HL-60 (cell line): ENCODE data around the gene MRPL21.

Experiments used
- DNase-seq, 2 experiments: peaks; one replicate each; pipeline ENCODE4 v3.0.0-alpha.2; 2010 to 2020; ENCODE audit warnings: low read depth in 1 of 2, low spot score in 1 of 2
- H3K27ac ChIP-seq: fragments of 250-450 bp; sonication (Bioruptor Pico); replicated peaks from 2 replicates; pipeline ENCODE4 v1.5.1; 2020; ENCODE audit warnings: mild to moderate bottlenecking, moderate library complexity
- H3K27me3 ChIP-seq: fragments of 250-450 bp; sonication (Bioruptor Pico); 2 replicates; pipeline ENCODE4 v1.5.1; 2021; ENCODE audit warnings: mild to moderate bottlenecking, moderate library complexity; ENCODE audit not compliant: insufficient read depth, poor library complexity, severe bottlenecking
- H3K4me3 ChIP-seq: replicated peaks from 2 replicates; pipeline ENCODE4 v1.5.1; 2011; ENCODE audit warnings: mild to moderate bottlenecking, control low read depth, low read length; ENCODE audit not compliant: insufficient read depth
- CTCF ChIP-seq: IDR thresholded peaks from one replicate; pipeline ENCODE4 v1.5.1; 2011; ENCODE audit warnings: low read length, control low read depth, inconsistent platforms; ENCODE audit not compliant: insufficient read depth
- GABPA ChIP-seq: IDR thresholded peaks from 2 replicates; pipeline ENCODE4 v1.6.1; 2012; ENCODE audit warnings: low read depth
- POLR2AphosphoS5 ChIP-seq: IDR thresholded peaks from 2 replicates; pipeline ENCODE4 v1.6.1; 2012; ENCODE audit warnings: low read depth
- SPI1 ChIP-seq: IDR thresholded peaks from 2 replicates; pipeline ENCODE4 v1.6.1; 2012; ENCODE audit warnings: low read depth, mild to moderate bottlenecking, borderline replicate concordance
- TF ChIP-seq, protein P1 (sequence below): IDR thresholded peaks from 2 replicates; pipeline ENCODE4 v1.6.1; 2012; ENCODE audit warnings: low read depth; ENCODE audit not compliant: insufficient replicate concordance

The MRPL21 gene

GRCh38 chr11:68938816-68939582 lies 35.4 kb upstream of the MRPL21 start:
- no peak overlapping the region for H3K27ac ChIP-seq
- no peak for DNase-seq
- TF ChIP-seq CTCF, result no peak
- TF ChIP-seq, protein P1, sequence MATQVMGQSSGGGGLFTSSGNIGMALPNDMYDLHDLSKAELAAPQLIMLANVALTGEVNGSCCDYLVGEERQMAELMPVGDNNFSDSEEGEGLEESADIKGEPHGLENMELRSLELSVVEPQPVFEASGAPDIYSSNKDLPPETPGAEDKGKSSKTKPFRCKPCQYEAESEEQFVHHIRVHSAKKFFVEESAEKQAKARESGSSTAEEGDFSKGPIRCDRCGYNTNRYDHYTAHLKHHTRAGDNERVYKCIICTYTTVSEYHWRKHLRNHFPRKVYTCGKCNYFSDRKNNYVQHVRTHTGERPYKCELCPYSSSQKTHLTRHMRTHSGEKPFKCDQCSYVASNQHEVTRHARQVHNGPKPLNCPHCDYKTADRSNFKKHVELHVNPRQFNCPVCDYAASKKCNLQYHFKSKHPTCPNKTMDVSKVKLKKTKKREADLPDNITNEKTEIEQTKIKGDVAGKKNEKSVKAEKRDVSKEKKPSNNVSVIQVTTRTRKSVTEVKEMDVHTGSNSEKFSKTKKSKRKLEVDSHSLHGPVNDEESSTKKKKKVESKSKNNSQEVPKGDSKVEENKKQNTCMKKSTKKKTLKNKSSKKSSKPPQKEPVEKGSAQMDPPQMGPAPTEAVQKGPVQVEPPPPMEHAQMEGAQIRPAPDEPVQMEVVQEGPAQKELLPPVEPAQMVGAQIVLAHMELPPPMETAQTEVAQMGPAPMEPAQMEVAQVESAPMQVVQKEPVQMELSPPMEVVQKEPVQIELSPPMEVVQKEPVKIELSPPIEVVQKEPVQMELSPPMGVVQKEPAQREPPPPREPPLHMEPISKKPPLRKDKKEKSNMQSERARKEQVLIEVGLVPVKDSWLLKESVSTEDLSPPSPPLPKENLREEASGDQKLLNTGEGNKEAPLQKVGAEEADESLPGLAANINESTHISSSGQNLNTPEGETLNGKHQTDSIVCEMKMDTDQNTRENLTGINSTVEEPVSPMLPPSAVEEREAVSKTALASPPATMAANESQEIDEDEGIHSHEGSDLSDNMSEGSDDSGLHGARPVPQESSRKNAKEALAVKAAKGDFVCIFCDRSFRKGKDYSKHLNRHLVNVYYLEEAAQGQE, result no peak
- no peak for TF ChIP-seq GABPA
- no peak for TF ChIP-seq POLR2AphosphoS5
- no peak for TF ChIP-seq SPI1
- no peak overlapping the region for H3K4me3 ChIP-seq
- no peaks in the 10 kb centered on the region for H3K27me3 ChIP-seq

GRCh38 chr11:68938088-68938487 lies 34.5 kb upstream of the MRPL21 start:
- DNase-seq, result no peak
- TF ChIP-seq POLR2AphosphoS5 (no peak), SPI1 (no peak), GABPA (no peak), CTCF (no peak)
- TF ChIP-seq, protein P1, result no peak
- no peak overlapping the region for H3K27ac ChIP-seq
- no peaks in the 10 kb centered on the region for H3K27me3 ChIP-seq
- no peak overlapping the region for H3K4me3 ChIP-seq

GRCh38 chr11:68936676-68937620 lies 33.3 kb upstream of the MRPL21 start:
- TF ChIP-seq GABPA (no peak), SPI1 (no peak), CTCF (no peak), POLR2AphosphoS5 (no peak)
- TF ChIP-seq, protein P1, result no peak
- Histone ChIP-seq H3K4me3 (no peak overlapping the region), H3K27me3 (no peaks in the 10 kb centered on the region), H3K27ac (no peak overlapping the region)
- DNase-seq, result no peak
